GM18909 (cell line): ENCODE results near the gene INF2.
A peak's percentile ranks its signal among the peaks of the same experiment; 100 is the strongest.

Source experiments
- ATAC-seq: cut with Tn5 transposase; IDR thresholded peaks from one replicate; pipeline ENCODE4 v1.9.1; 2021; ENCODE audit warnings: mild to moderate bottlenecking; ENCODE audit not compliant: unreplicated experiment, poor library complexity

The INF2 gene

GRCh38 chr14:104673481-104673880, 15.9 kb upstream of the INF2 start:
- no peak for ATAC-seq

DNA sequence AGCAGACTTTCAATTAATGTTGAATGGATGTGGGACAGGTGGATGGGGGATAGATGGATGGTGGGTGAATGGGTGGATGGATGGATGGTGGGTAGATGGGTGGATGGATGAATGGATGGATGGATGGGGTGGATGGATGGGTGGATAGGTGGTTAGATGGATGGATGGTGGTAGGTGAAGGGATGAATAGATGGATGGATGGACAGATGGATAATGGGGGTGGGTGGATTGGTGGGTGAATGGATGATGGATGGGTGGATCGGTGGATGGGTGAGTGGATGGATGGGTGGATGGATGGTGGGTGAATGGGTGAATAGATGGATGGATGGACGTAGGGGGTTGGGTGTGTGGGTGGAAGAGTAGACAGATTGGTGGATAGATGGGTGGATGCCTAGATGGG, 14.0 kb upstream of the INF2 start:
- ATAC-seq: no peak

- ATAC-seq: no peak
Measured at GRCh38 chr14:104676130-104676693, 13.2 kb upstream of the INF2 start.

DNA sequence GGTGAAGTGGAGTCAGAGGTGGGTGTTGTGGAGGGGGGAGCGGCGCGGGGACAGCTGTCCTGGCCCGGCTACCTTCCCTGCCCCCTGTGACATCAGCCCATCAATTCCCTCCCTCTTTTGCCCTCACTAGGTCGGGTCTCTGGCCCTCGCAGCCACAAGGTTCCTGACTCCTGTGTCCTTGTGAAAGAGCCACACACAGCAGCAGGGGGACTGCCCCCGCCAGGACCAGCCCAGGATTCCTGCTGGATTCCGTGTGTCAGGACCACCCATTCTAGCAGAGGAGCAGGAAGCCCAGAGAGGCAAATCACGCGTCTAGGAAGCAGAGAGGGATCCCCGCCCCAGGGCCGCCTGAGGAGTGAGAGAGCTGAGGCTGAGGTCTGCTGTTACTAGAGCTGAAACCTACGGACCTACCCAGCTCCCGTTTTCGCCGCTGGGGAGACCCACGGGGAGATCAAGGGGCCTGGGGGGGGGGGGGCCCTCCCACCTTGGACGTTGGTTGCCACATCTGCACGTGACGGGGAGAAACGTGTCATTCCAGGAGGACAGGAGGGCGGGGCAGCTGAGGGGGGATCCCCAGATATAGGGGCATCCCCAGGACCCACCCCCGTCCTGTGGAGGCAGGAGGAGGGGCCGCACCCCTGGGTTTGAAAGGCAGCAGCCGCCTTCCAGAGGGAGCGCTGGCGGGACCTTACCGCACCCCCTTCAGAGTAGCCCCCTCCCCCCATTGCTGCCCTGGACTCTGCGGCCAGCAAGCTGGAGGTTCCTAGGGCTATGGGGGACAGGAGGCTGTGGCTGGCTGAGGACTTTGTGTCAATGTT, 12.5 kb upstream of the INF2 start:
- peak; percentile 29 for ATAC-seq

DNA sequence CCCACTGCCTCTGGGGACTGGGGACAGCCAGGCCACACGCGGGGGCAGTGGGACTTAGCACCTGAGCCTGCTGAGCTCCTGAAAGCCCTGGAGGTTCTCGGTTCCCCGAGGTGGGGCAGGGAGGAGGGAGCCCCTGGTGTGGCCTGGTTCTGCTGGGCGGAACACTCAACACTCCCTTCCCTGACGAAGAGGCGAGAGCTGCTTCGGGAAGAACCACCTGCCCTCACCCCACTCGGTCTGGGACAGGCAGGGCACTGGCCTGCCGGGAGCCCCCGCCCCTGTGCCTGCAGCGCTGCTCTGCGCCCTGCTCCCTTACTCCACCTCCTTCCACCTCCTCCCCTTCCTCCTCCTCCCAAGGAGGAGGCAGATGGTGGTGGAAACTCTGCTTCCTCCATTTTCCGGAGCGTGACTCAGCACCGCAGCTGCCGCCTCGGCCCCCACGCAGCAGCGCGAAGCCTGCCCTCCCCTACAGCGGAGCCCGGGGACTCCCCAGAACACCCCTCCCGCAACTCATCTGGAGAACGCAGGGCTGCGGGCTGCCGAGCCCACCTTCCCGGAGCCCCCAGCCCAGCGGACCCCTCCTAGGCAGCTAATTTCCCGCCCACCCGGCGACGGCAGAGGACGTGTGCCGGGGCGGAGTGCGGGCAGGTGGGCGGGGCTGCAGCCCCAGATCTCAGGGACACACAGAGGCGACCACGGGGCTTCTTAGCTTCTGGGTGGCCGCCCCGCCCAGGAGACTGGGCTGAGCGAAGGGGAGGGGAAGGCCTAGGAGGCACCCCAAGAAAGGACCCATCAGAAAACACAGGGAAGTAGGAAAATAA, 11.7 kb upstream of the INF2 start:
- ATAC-seq: peak; percentile 49

DNA sequence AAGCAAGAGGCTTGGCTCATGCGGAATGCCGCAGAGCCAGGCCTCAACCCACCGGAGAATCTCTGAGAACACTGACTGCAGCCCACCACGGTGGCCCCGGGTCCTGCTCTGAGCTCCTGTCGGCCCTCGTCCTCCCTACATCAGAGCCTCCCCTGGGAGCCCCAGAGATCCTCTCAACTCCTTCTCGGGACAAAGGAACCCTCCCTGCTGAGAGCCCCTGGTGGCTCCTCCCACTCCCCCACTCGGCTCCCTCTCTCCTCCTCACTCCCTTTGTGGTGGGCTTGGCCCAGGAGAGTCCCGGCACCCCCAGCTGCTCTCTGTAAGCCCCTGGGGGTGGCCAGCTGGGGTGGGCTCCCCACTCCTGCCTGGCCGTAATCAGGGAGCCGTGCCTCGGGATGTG, 11.1 kb upstream of the INF2 start:
- no peak for ATAC-seq

GRCh38 chr14:104678901-104679705, 10.3 kb upstream of the INF2 start:
- ATAC-seq: no peak

DNA sequence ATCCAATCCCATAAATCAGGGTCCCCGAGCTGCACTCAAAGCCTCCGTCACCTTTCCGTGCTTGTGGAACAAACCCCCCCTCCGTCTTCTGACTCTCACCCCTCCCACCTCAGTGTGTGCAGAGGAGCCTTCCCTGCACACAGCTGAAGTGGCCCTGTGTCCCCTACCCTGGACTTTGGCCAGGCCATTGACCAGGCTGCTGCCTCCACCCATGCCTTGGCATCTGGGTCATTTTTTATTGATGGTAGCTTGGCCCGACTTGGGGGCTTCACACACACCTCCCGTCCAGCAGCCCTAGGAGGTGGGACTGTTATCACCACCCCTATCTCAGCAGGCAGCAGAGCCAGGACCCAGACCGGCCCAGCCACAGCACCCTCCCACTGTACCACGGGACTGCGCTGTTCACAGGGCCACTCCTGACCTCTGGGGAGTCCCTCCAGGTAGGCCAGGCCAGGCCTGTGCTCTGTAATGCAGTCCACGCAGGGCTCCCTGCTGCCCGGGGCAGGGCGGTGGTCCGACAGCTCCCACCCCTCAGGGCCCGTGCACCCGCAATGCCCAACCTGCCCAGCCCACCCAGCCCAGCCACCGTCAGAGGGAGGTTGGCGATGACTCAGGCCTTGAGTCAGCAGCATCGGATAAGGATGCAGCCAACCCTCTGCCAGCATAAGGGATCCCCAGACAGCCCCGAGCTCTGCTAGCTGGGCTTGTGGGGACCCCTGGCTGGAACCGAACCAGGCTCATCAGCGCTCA, 9.2 kb upstream of the INF2 start:
- no peak for ATAC-seq

DNA sequence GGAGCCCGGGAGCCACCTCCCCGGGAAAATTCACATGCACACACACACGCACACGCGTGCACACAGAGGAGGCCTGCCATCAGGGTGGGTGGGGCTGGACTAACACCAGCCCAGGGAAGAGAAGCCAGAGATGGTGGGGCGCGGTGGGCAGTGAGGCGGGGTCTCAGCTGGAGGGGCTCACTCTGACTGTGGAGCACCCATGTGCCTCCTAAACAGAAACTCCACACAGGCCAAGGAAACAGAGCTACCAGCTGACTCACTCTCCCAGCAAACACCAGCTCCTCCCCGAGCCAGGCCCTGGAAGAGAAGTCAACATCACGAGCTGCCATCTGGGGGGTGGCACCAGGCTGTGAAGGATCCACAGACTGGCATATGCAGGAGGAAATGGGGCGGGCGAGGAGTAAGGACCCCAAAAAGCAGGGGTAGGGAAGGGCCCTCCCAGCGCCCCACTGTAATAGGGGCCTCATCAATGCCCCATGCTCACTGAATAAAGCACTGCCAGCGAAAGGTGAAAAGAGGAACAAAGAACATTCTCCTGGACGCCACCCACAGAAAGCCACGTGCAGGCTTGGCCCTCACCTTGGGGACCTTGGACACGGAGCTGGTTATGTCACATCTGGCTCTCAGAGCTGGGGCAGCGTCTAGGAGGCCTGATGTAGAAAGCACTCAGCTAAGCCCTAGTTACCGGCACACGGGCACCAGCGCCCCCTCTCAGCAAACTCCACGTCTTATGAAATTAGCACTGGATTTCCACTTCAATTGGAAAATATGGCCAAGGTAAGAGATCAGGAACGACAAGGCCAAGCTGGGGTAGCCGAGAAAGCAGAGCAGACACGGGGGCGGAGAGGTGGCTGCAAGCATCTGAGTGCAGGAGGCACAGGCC, 8.4 kb upstream of the INF2 start:
- peak; percentile 38 for ATAC-seq

DNA sequence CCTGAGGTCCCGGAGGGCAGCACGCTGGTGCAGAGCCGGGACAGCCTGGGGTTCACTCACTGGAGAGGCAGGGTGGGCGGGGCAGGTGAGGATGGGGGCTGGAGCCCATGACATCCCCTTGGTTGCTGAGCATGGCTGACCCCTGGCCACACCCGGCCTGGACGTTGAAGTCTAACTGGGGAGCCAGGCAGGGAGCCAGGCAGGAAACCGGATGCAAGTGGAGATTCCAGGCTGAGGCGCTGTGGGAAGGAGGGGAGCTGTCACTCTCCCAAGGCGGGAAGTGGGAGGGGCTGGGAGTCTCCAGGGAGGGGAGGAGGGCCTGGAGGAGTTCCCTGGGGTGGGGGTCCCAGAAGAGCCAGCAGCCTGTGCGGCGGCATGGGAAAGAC, 7.7 kb upstream of the INF2 start:
- ATAC-seq: peak; percentile 2

- no peak for ATAC-seq
Measured at GRCh38 chr14:104682107-104682593, 7.3 kb upstream of the INF2 start.

- no peak for ATAC-seq
Measured at GRCh38 chr14:104683653-104684448, 5.6 kb upstream of the INF2 start.

DNA sequence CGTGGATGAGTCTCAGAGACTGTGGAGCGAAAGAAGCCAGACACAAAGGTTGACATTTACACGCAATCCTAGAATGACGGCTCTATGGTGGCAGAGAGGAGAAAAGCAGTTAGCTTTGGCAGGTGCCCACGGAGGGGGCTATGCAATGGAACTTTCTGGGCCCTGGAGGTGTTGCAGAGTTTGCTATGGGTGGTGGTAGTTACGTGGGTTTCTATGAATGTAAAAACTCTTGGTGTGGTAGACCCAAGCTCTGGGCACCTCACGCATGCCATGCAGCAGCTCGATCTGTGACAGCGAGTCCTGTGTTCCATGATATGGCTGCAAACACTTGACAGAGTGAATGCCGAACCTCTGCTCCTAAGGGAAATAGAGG, 5.0 kb upstream of the INF2 start:
- no peak for ATAC-seq

GRCh38 chr14:104685216-104685997, 4.0 kb upstream of the INF2 start:
- ATAC-seq: no peak

- ATAC-seq: no peak
Measured at GRCh38 chr14:104685998-104686610, 3.3 kb upstream of the INF2 start.

DNA sequence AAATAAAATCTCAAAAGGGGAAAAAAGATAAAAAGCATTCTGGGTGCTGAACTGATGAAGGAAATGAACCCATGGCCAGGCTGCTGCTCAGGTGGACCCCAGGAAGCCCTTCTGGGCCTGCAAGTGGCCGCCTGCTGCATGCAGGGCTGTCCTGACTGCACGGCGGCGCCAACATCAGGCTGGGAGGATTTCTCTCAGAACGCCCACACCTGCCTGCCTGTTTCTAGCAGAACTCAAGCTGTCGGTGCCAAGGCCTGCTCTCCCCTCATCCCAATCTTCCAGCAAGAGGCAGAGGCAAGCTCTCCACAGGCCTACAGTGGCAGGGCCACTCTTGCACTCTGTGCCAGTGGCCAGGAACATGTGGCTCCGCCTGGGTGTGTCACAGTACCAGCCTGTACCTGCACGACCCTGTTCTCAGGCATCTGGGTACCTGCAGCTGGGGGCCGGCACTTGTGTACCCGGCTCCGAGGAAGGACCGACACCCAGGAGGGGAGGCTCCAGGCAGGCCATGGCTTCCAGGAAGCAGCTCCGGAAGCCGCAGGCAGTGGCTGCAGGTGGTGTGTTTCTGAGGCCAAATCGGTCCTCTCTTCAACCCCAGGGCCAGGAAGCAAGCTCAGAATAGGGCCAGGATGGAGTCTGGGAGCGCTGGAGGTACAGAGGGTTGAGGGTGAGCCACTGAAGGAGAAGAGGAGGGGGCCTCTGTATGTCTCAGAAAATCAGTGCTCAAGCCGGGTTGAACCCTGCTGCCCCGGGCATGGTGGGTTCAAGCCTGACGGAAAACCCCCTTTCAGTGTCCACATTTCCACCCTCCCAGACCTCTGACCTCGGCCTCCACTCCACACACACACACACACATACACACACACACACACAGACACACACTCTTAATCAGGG, 2.5 kb upstream of the INF2 start:
- ATAC-seq: no peak
